K562 (cell line): ENCODE data around the gene SPTBN5. TPM values are rescaled to one million over a fixed set of nuclear protein-coding genes. Genes with fewer than 3 reads are reported as not detected.

Source experiments
- ATAC-seq: fragments of 200-7000 bp; cut with Tn5 transposase; 3 replicates; pipeline ENCODE4 v1.9.1; 2020; ENCODE audit warnings: moderate library complexity
- BruUV-seq: library from RNA; stranded (reverse); fragments of 400-500 nt; replicated peaks from 2 replicates; lab custom pipeline; 2021; lab: Mats Ljungman, UMichigan
- CTCF ChIA-PET: fragments of 300-600 bp; formaldehyde crosslinking; extraction: SDS; loops from one replicate; lab custom pipeline; 2021; ENCODE audit warnings: low intra/inter-chr PET ratio; lab: Yijun Ruan, JAX
- POLR2A ChIA-PET: fragments of 300-600, 350-650 bp; sonication (Branson Sonifier 250); formaldehyde crosslinking; extraction: SDS; loops from one replicate; lab custom pipeline; 2021; ENCODE audit warnings: antibody characterized with exemption, inconsistent platforms; lab: Yijun Ruan, JAX
- DNase-seq, 4 experiments: peaks; one replicate each; pipeline versions ENCODE4 v3.0.0 to v3.0.0-alpha.2; 2011 to 2018; ENCODE audit warnings: low spot score in 3 of 4, mixed read lengths in 3 of 4; ENCODE audit errors: extremely low read depth in 1 of 4
- FAIRE-seq: peaks from 2 replicates; lab custom pipeline; 2011; peaks lifted over from hg19 to GRCh38; lab: Jason Lieb, UNC
- H2AFZ ChIP-seq: 2 replicates; pipeline ENCODE4 v1.6.0; 2011; ENCODE audit warnings: low read depth, low read length, control low read depth, inconsistent platforms
- H3K27ac ChIP-seq: fragments of 200-600 bp; 3 replicates; pipeline ENCODE4 v1.8.0; 2011; ENCODE audit warnings: low read depth, mild to moderate bottlenecking, control low read depth, inconsistent platforms, low read length, moderate library complexity, mixed read lengths; ENCODE audit errors: extremely low read depth
- H3K27me3 ChIP-seq, 2 experiments: fragments of 300-600 bp in 1 of 2; 2 replicates in 1 of 2; 3 replicates in 1 of 2; pipeline versions ENCODE4 v1.6.0 to v1.8.0; 2011; ENCODE audit warnings: inconsistent platforms in 2 of 2, low read length in 2 of 2, mild to moderate bottlenecking in 1 of 2, mixed read lengths in 1 of 2, moderate library complexity in 1 of 2; ENCODE audit not compliant: control insufficient read depth in 2 of 2, insufficient read depth in 2 of 2
- H3K36me3 ChIP-seq: fragments of 300-600 bp; 3 replicates; pipeline ENCODE4 v1.8.0; 2011; ENCODE audit warnings: mild to moderate bottlenecking, low read length, inconsistent platforms; ENCODE audit not compliant: control insufficient read depth, insufficient read depth
- H3K4me1 ChIP-seq, 2 experiments: fragments of 200-600 bp in 1 of 2; replicated peaks in 1 of 2; 2 replicates in 1 of 2; 3 replicates in 1 of 2; pipeline versions ENCODE4 v1.5.1 to v1.8.0; 2011; ENCODE audit warnings: inconsistent platforms in 2 of 2, low read length in 2 of 2, mild to moderate bottlenecking in 1 of 2, mixed read lengths in 1 of 2, moderate library complexity in 1 of 2; ENCODE audit not compliant: control insufficient read depth in 2 of 2, insufficient read depth in 2 of 2
- H3K4me2 ChIP-seq: 2 replicates; pipeline ENCODE4 v1.6.1; 2011; ENCODE audit warnings: low read length, control low read depth, inconsistent platforms, mixed read lengths; ENCODE audit not compliant: insufficient read depth
- H3K4me3 ChIP-seq: fragments of 200-600 bp; sonication (generic), shearing (Covaris generic); 2 replicates; pipeline ENCODE4 v1.5.1; 2016; ENCODE audit warnings: control low read depth, inconsistent platforms
- H3K79me2 ChIP-seq: fragments of 200-600 bp; 3 replicates; pipeline ENCODE4 v1.8.0; 2011; ENCODE audit warnings: low read length, inconsistent platforms; ENCODE audit not compliant: control insufficient read depth, insufficient read depth
- H3K9ac ChIP-seq, 2 experiments: 2 replicates each; pipeline versions ENCODE4 v1.6.0 to v1.6.1; 2011; ENCODE audit warnings: low read depth in 2 of 2, low read length in 2 of 2, control low read depth in 1 of 2, inconsistent platforms in 1 of 2, mild to moderate bottlenecking in 1 of 2, mixed read lengths in 1 of 2; ENCODE audit not compliant: insufficient read depth in 1 of 2
- H3K9me1 ChIP-seq: one replicate; pipeline ENCODE4 v1.6.0; 2011; ENCODE audit warnings: inconsistent platforms, mild to moderate bottlenecking, low read length, moderate library complexity; ENCODE audit not compliant: control insufficient read depth, insufficient read depth
- H3K9me3 ChIP-seq: replicated peaks from 2 replicates; pipeline ENCODE4 v1.5.1; 2011; ENCODE audit warnings: low read depth, low read length, inconsistent platforms; ENCODE audit not compliant: control insufficient read depth, insufficient read depth
- H4K20me1 ChIP-seq: replicated peaks from 2 replicates; pipeline ENCODE4 v1.6.1; 2011; ENCODE audit warnings: low read length, inconsistent platforms, mixed read lengths; ENCODE audit not compliant: control insufficient read depth, insufficient read depth
- CCAR2 ChIP-seq: fragments of 200-400 bp; formaldehyde crosslinking; IDR thresholded peaks from 2 replicates; pipeline ENCODE4 v1.6.1; 2017; ENCODE audit warnings: mild to moderate bottlenecking, low read depth, low read length
- L3MBTL2 ChIP-seq: fragments of 450-650 bp; IDR thresholded peaks from 2 replicates; pipeline ENCODE4 v1.6.1; 2016; ENCODE audit warnings: mild to moderate bottlenecking, moderate library complexity
- MGA ChIP-seq: fragments of 450-650 bp; IDR thresholded peaks from 2 replicates; pipeline ENCODE4 v1.6.1; 2016; ENCODE audit warnings: mild to moderate bottlenecking, moderate library complexity
- WGBS: fragments of 100-300 bp; shearing (Covaris generic); methylation state at CpG from one replicate; pipeline ENCODE4 v1.1.6; 2016; ENCODE audit warnings: low coverage, mixed read lengths; ENCODE audit not compliant: insufficient coverage; ENCODE audit errors: missing lambda C conversion rate; 5-methylcytosine and 5-hydroxymethylcytosine counted together
- in situ Hi-C: fragments of 300-500 bp; cut with MboI; formaldehyde crosslinking; loops from 4 replicates; pipeline ENCODE4 v1.15.0; 2018; ENCODE audit warnings: inconsistent platforms, mixed read lengths
- intact Hi-C: fragments of 100-400 bp; cut with micrococcal nuclease; formaldehyde crosslinking; loops from 2 replicates; pipeline ENCODE4 v1.14.2; 2022
- polyA plus RNA-seq, 8 experiments: library from polyadenylated mRNA; depleted of rRNA in 4 of 8; stranded (reverse) in 5 of 8; unstranded in 3 of 8; fragments of >200 nt; fragmentation: Nextera tagmentation in 2 of 8; fragmentation: Illumina TruSeq in 1 of 8; extraction: Ambion mirVana in 2 of 8; extraction: Trizol in 1 of 8; gene quantifications; 2 replicates each; pipeline versions ENCODE4 v1.2.1 to v1.2.3, GENCODE V29; 2011 to 2014; ENCODE audit warnings: inconsistent platforms in 1 of 8, missing spikeins in 1 of 8
- total RNA-seq, 7 experiments: library from RNA; depleted of rRNA in 6 of 7; stranded (reverse); fragments of >200 nt in 6 of 7; fragmentation: Illumina TruSeq in 2 of 7; extraction: Trizol in 2 of 7; gene quantifications; 2 replicates each; pipeline versions ENCODE4 v1.2.1 to v1.2.3, GENCODE V29; 2011 to 2021; ENCODE audit warnings: low replicate concordance in 1 of 7
- TF ChIP-seq, protein P1 (sequence below), 3 experiments: IDR thresholded peaks in 2 of 3; conservative IDR thresholded peaks in 1 of 3; 2 replicates each; pipeline ENCODE4 v1.5.1; 2011 to 2012; ENCODE audit warnings: low read length in 3 of 3, mild to moderate bottlenecking in 3 of 3, control low read depth in 2 of 3, improper control_type of control experiment in 1 of 3, inconsistent platforms in 1 of 3, low read depth in 1 of 3, mixed read lengths in 1 of 3, moderate library complexity in 1 of 3; ENCODE audit not compliant: insufficient read depth in 2 of 3

SPTBN5 gene
- total and polyA plus RNA-seq, 9 of the 15 experiments (the other 6 are each of a cell fraction or from before 2014, with no cell fraction given) = 0.02 TPM; not detected in 8

- no TSS peak for BruUV-seq
- Histone ChIP-seq H3K4me3 (no peak overlapping the region), H3K9me1 (no peaks in the 10 kb centered on the region), H3K36me3 (peaks cover 4% of the 10 kb centered on the region; the same call in 2 of the 3 replicates), H3K27ac (no peak overlapping the region), H3K4me2 (no peak overlapping the region), H3K9me3 (no peaks in the 10 kb centered on the region), H4K20me1 (no peaks in the 10 kb centered on the region), H3K9ac (peak overlapping the region in 1 of 2 experiments; percentile 55; a peak in 1 of 4 replicates), H3K27me3 (no peaks in the 10 kb centered on the region), H3K79me2 (no peaks in the 10 kb centered on the region), H2AFZ (no peak overlapping the region), H3K4me1 (peaks cover 3 to 9% of the 10 kb centered on the region in 2 experiments; a peak in 3 of 5 replicates)
- WGBS = 69% methylated on average over 19 of the region's 19 CpGs
- DNase-seq (no peak), ATAC-seq (peak; percentile 66; the same call in 2 of the 3 replicates), FAIRE-seq (no peak)
- CTCF ChIA-PET = no interaction called here
- in situ Hi-C loops (no loop called here), intact Hi-C loops (no loop called here)
- POLR2A ChIA-PET = interaction anchor here (1.0 to 1.3 kb wide), 2 partner anchors 13 to 14 kb away, joined by 3 read pairs; no protein-coding TSS in a partner anchor
- TF ChIP-seq CCAR2 = no peak
- TF ChIP-seq, protein P1, sequence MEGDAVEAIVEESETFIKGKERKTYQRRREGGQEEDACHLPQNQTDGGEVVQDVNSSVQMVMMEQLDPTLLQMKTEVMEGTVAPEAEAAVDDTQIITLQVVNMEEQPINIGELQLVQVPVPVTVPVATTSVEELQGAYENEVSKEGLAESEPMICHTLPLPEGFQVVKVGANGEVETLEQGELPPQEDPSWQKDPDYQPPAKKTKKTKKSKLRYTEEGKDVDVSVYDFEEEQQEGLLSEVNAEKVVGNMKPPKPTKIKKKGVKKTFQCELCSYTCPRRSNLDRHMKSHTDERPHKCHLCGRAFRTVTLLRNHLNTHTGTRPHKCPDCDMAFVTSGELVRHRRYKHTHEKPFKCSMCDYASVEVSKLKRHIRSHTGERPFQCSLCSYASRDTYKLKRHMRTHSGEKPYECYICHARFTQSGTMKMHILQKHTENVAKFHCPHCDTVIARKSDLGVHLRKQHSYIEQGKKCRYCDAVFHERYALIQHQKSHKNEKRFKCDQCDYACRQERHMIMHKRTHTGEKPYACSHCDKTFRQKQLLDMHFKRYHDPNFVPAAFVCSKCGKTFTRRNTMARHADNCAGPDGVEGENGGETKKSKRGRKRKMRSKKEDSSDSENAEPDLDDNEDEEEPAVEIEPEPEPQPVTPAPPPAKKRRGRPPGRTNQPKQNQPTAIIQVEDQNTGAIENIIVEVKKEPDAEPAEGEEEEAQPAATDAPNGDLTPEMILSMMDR (IDR thresholded peaks at IDR 0.05 in 2 of 3, conservative IDR thresholded peaks at IDR 0.05 in 1 of 3; ENCODE audit: insufficient read depth in 2 of 3, low read depth in 1 of 3, low read length in 3 of 3) = peak in 1 of 3 experiments; percentile 17; a peak in 2 of 6 replicates
- peak; percentile 27; the same call in 1 of the 2 replicates for TF ChIP-seq L3MBTL2
- TF ChIP-seq MGA = 0 out of 2 replicates have a peak, but pooled peaks have one; percentile 16
Observed at GRCh38 chr15:41936649-41937567, 43.1 kb upstream of the SPTBN5 start.
